GM21447 (cell line): ENCODE results near the gene ARRDC5.
"Not testable (repeated sequence)": the region's sequence is repeated elsewhere in the genome, so short reads cannot be mapped to it uniquely, and the experiment has no call there.

ENCODE experiments used
- ATAC-seq: cut with Tn5 transposase; IDR thresholded peaks from one replicate; pipeline ENCODE4 v1.9.1; 2021; ENCODE audit not compliant: unreplicated experiment

ARRDC5 gene

DNA sequence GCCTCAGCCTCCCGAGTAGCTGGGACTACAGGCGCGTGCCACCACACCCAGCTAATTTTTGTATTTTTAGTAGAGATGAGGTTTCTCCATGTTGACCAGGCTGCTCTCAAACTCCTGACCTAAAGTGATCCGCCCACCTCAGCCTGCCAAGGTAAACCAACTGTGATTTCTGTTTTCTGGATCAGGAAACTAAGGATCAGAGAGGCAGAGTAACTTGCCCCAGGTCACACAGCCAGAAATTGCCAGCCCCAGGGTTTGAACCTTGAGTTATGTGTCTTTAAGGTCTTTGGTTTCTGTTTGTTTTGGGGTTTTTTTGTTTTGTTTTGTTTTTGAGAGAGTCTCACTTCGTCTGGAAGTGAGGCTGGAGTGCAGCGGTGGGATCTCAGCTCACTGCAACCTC lies 31.0 kb downstream of the ARRDC5 start:
- no peak for ATAC-seq

DNA sequence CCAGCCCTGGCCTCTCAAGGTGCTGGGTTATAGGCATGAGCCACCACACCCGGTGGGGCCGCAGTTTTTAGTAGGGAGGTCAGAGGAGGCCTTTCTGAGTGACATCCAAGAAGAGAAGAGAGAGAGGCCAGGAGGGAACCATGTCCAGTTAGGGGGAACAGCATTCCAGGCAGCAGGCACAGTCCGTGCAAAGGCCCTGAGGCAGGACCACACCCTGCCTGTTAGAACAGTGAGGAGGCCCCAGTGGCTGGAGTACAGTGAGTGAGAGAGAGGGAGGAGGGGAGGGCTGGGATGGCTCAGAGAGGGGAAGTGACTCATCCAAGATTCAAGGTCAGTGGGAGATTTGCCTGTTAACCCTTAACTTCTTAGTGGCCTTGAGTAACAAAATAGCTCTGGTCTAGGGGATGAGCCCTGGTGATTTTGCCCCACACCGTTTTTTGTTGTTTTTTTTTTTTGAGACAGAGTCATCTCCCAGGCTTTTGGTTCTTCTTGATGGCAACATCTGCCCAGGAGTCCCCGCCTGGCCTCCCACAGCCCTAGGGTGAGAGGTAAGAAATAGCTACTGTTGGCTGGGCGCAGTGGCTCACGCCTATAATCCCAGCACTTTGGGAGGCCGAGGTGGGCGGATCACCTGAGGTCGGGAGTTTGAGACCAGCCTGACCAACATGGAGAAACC lies 32.5 kb downstream of the ARRDC5 start:
- no peak for ATAC-seq

DNA sequence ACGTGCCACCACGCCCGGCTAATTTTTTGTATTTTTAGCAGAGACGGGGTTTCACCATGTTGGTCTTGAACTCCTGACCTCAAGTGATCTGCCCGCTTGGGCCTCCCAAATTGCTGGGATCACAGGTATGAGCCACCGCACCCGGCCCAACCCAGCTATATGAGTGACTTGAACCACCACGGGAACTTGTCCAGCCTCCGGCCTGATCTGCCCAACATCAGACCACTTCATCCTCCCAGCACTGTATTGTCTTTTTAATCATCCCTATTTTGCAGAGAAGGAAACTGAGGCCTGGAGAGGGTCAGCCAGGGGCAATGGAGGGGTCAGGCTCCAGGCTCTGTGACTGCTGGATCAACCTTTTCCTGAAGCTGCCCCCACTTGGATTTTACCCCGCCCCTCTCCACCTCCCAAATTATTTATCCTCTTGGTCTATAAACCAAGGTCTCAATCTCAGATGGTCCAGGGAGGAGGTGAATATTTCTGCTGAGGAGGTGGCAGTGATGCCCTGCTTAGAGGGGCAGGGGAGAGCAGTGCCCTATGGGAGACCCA lies 34.3 kb downstream of the ARRDC5 start:
- no peak for ATAC-seq

DNA sequence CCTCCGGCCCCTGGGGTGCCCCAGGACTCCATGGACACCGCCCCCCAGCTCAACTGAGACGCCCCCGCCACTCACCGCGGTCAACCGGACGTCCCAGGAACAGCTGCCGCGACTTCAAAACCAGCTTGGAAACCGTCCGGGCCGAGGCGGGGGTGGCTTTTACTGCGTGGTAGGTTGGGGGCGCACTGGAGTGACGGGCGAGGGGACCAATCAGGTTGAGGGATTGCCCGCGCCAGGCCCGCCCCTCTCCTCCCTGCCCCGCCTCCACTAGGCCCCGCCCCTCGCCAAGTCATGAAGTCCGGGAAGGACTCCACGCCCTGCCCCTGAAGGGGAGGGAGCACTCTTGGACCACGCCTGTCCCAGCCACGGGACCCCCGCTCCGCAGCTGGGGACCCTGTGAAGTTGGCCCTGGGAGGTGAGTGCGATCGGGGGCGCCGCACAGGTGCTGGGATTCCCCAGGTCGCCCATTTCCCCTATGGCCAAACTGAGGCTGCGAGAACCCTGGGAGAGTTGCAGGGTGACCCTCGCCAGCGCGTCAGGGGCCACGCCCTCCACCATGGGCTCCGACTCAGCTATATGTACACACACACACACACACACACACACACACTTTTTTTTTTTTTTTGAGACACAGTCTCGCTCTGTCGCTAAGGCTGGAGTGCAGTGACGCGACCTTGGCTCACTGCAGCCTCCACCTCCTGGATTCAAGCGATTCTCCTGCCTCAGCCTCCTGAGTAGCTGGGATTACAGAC lies 35.0 kb downstream of the ARRDC5 start, which contains the start of gene PLIN3:
Gene PLIN3 (minus strand): TSS at position 134 of the 752 bp plus-strand sequence. CDS start 6,273 bp downstream, outside the sequence.
- peak; percentile 72 for ATAC-seq

DNA sequence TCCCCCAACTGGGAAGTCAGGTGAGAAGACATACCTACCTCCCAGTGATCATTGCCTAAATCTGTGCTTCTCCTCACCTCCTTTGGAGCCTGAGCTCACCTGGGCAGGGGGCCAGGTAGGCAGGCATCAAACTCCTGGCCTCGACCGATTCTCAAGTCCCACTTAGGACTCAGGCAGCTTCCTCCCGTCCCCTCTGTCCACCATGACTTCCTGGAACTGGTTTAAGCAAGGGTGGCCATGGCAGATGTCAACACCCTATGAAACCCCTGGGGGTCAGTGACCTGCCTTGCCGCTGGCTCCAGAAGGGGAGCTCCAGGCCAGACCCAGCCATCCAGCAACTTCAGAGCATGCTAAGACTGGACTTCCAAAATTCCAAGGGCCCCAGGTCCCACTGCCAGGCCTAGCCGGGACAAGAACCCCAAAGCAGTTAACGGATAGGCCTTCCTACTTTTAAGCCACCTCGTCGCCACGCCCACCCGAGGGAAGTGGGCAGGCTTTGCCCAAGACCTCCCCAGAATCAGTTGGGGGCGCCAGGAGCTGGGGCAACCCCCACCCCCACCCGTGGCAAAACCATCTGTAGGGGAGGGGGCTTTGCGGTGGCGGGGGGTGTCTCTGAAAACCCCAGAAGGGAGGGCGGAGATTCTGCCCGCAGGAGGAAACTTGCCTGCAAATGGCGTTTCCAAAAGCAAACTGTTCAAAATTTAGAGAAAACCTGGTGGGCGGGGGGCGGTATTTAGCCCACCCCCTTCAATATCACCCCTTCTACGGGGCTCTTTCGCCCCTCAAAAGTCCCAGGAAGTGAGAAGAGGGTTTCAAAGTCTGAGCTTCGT lies 35.9 kb downstream of the ARRDC5 start:
- ATAC-seq, result no peak

DNA sequence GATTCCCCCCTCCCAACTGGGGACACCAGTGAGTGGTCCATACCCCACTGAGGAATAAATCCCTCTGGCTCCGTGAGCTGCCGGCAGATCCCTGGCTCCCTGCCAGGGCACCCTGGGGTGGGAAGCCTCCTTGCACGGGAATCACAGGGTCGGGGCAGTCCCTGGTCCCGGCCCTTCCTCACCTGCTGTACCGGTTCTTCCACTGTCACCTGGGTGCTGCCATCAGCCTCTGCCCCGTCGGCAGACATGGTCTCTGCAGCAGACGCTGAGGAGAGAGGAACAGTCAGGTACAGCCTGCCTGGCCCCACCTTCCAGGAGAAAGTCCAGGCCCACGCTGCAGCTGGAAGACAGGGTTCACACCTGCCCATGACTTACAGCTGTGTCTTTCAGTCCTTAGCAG lies 41.5 kb downstream of the ARRDC5 start:
- no peak for ATAC-seq

DNA sequence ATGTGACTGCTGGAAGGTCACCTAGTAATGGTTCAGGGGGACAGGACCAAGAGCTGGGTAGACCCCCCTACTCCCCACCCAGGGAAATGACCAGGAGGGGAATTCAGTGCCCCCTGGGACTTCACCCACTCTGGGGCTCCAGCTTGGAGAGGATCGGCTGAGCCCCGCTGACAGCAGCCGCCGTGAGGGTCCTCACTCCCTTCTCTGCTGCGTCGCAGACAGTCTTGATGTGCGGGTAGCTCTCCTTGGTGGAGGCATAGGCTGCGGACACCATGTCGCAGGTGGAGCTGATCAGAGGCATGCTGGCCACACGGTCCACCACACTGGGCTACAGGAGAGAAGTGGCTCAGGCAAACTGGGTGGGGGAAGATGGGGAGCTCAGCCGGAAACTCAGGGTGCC lies 43.0 kb downstream of the ARRDC5 start:
- no peak for ATAC-seq

DNA sequence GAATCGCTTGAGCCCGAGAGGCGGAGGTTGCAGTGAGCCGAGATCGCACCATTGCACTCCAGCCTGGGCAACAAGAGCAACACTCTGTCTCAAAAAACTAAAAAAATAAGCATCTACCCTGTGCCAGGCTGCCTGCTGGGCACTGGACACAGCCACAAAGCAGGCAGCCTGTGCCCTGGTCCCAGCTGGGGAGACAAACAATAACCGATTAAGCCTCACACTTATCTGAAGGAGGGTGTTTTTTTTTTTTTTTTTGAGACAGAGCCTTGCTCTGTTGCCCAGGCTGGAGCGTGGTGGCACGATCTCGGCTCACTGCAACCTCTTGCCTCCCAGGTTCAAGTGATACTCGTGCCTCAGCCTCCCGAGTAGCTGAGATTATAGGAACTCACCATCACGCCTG lies 46.2 kb downstream of the ARRDC5 start:
- ATAC-seq, result not testable (repeated sequence)

DNA sequence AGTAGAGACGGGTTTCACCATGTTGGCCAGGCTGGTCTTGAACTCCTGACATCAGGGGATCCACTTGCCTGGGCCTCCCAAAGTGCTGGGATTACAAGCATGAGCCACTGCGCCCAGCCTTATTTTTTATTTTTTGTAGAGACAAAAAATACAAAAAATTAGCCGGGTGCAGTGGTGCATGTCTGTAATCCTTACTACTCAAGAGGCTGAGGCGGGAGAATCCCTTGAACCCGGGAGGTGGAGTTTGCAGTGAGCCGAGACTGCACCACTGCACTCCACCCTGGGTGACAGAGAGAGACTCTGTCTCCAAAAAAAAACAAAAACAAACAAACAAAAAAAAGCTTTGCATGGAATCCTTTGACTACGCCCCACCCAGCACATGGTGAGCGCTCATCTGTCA lies 49.2 kb downstream of the ARRDC5 start:
- ATAC-seq, result not testable (repeated sequence)

DNA sequence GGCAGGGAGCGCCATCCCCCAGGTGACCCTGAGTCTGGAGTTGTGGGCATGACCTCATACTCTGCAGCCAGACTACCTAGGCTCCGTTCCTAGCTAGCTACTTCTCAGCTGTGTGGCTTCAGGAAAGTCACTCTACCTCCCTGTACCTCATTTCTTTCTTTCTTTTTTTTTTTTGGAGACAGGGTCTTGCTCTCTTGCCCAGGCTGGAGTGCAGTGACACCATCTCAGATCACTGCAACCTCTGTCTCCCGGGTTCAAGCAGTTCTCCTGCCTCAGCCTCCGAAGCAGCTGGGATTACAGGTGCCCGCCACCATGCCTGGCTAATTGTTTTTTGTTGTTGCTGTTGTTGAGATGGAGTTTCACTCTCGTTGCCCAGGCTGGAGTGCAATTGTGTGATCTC lies 50.2 kb downstream of the ARRDC5 start:
- no peak for ATAC-seq

DNA sequence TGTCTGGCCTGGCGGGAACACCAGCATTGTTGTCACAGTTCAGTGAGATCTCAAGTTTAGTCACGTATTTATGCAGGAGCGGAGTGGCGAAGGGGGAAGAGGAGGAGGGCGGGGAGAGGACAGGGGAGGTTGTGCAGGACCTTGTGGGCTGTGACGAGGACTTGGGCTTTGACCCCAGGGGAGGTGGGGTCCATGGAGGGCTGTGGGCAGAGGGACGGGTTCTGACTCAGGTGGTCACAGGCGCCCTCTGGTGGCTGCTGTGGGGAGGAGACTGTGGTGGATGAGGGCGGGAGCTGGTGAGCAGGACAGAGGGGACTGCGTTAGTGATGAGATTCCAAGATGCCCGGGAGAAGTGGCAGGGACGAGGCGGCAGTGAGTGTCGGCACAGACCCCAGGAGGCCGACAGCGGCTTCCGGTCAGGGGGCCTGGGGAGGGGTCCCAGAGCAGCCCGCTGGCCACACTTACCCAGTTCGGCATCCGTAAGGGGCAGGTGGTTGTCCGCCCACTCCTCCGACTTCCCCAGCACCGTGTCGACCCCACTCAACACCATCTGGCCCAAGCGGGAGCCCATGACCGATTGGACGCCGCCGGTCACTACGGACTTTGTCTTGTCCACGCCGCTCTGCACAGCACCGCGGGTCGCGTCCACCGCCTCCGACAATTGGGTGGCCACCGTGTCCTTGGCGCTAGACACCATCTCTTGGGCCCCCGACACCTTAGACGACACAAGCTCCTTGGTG lies 51.0 kb downstream of the ARRDC5 start:
- ATAC-seq, result no peak

DNA sequence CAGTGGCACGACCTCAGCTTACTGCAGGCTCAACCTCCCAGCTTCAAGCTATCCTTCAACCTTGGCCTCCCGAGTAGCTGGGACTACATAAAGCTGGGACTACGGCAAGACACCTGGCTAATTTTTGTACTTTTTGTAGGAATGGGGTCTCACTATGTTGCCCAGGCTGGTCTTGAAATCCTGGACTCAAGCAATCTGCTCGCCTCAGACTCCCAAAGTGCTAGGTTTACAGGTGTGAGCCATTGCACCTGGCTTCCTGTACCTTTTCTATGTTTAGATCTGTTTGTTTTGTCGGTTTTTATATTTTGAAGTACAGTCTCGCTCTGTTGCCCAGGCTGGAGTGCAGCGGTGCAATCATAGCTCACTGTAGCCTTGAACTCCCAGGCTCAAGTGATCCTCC lies 53.7 kb downstream of the ARRDC5 start:
- no peak for ATAC-seq

DNA sequence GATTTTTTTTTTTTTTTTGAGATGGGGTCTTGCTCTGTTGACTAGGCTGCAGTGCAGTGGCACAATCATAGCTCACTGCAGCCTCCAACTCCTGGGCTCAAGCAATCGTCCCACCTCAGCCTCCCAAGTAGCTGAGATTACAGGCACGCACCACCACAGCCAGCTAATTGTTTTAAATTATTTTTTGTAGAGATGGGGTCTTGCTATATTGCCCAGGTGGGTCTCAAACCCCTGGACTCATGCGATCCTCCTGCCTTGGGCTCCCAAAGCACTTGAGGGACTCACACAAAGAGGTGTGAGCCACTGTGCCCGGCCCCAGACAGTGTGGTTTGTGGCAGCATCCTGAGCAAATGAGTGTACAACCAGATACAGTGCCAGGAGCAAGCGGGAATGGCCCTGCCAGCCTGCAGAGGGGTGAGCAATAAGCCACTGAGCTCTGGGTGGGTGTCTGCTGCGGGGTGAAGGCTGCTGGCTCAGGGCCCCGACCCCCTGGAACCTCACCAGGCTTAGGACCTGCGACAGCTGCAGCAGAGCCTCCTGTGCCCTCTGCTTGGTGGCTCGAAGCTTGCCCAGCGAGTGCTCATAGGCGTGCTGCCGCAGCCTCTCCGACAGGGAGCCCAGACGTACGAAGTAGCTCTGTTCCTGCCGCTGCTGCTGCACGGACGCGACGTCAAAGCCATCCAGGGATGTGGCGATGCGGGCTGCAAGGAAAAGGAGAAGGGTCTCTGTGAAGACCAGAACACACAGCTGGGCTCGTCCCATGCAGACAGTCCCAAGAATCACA lies 55.3 kb downstream of the ARRDC5 start:
- ATAC-seq, result no peak

DNA sequence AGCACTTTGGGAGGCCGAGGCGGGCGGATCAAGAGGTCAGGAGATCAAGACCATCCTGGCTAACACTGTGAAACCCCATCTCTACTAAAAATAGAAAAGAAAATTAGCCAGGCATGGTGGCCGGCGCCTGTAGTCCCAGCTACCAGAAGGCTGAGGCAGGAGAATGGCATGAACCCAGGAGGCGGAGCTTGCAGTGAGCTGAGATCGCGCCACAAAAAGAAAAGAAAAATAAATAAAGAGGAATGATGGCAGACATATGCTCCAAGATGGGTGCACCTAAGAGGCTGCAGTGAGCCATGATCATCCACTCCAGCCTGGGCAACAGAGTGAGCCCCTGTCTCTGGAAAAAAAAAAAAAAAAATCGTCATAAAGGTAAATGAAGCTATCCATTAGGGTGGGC lies 56.7 kb downstream of the ARRDC5 start:
- ATAC-seq, result not testable (repeated sequence)

DNA sequence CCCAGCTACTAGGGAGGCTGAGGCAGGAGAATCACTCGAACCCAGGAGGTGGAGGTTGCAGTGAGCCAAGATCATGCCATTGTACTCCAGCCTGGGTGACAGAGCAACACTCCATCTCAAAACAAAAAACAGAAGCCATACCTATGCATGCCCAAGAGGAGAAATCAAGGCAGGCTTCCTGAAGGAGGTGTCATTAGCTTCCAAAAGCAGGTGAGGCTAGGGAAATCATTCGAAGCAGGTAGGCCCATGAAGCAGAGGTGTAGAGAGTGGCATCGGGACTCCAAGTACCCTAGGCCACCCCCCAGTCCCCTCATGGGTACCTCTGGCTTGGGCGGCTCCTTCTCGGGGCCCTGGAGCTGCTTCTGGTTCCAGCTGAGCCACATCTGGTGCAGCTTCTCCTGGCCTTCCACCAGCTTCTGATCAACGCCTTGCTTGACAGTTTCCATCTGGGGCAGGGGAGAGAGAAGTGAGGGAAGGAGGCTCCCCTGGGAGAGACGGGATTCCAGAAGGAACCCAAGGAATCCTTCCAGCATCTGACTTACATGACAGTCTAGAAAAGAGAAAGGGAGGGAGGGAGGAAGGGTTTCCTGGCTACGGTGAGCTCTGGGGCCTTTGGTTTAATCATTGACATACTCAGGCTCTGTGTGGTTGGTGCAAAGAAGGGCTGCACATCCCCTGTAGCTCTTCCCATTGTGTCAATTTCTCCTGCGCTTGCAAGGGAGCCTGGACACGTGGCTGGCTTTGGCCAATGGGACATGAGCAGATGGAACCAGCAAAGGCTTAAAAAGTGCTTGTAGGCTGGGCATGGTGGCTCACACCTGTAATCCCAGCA lies 58.1 kb downstream of the ARRDC5 start:
- ATAC-seq, result no peak

DNA sequence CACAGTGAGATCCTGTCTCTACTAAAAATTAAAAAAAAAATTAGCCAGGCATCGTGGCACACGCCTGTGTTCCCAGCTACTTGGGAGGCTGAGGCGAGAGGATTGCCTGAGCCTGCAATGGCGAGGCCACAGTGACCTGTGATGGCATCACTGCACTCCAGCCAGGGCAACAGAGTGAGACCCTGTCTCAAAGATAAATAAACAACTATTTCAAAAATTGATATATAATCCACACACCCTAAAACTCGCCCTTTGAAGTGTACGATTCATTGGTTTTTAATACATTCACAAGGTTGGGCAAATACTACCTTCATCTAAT lies 59.1 kb downstream of the ARRDC5 start:
- no peak for ATAC-seq
